Fibroblast of skin of scalp (primary cell): Measurements from ENCODE around the gene B4GALT5.

Experiments
- DNase-seq: peaks from one replicate; pipeline ENCODE4 v3.0.0-alpha.2; 2013

The B4GALT5 gene

DNA sequence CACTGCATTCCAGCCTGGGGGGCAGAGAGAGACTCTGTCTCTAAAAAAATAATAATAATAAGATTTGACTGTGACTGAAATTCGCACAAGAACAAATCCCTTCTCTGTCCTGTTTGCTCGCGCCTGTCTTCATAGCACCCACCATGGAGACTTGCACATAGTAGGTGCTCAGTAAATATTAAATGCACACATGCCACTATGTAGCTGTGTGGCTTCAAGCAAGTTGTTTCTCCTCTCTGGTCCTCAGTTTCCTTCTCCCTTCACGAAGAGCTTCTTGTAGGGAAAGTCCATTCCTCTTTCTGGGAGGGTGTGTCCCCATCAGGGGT lies 130.4 kb downstream of the B4GALT5 start:
- DNase-seq: no peak
